IPS-NIHi7 (cell line): Measurements from ENCODE around the gene SLIT1.

Source experiments
- DNase-seq: peaks from one replicate; pipeline ENCODE4 v3.0.0; 2012; ENCODE audit warnings: mixed read lengths; ENCODE audit errors: extremely low spot score

The SLIT1 gene

GRCh38 chr10:97003151-97003803 is 182.5 kb downstream of the SLIT1 start:
- no peak for DNase-seq

GRCh38 chr10:97002670-97003069 is 183.1 kb downstream of the SLIT1 start:
- DNase-seq: no peak

- DNase-seq: no peak
Observed at GRCh38 chr10:97001183-97001991, 184.4 kb downstream of the SLIT1 start.

GRCh38 chr10:97000487-97001182 is 185.1 kb downstream of the SLIT1 start:
- DNase-seq: peak; percentile 73

GRCh38 chr10:96999987-97000386 is 185.8 kb downstream of the SLIT1 start:
- DNase-seq: no peak

GRCh38 chr10:96999337-96999736 is 186.4 kb downstream of the SLIT1 start:
- DNase-seq: no peak

- DNase-seq: no peak
Observed at GRCh38 chr10:96998329-96998888, 187.3 kb downstream of the SLIT1 start.

GRCh38 chr10:96996275-96996965 is 189.3 kb downstream of the SLIT1 start:
- no peak for DNase-seq

- DNase-seq: no peak
Observed at GRCh38 chr10:96995851-96996250, 189.9 kb downstream of the SLIT1 start.

- DNase-seq: no peak
Observed at GRCh38 chr10:96992721-96993120, 193.0 kb downstream of the SLIT1 start.

- no peak for DNase-seq
Observed at GRCh38 chr10:96991313-96991841, 194.4 kb downstream of the SLIT1 start.

- DNase-seq: no peak
Observed at GRCh38 chr10:96988426-96988825, 197.3 kb downstream of the SLIT1 start.

GRCh38 chr10:96987842-96988175 is 197.9 kb downstream of the SLIT1 start:
- no peak for DNase-seq

- DNase-seq: no peak
Observed at GRCh38 chr10:96987141-96987841, 198.5 kb downstream of the SLIT1 start.

- DNase-seq: no peak
Observed at GRCh38 chr10:96986200-96986856, 199.4 kb downstream of the SLIT1 start.

GRCh38 chr10:96984541-96985131 is 201.1 kb downstream of the SLIT1 start:
- no peak for DNase-seq

- no peak for DNase-seq
Observed at GRCh38 chr10:96982149-96982930, 203.4 kb downstream of the SLIT1 start.

GRCh38 chr10:96978621-96979154 is 207.1 kb downstream of the SLIT1 start:
- DNase-seq: no peak

- no peak for DNase-seq
Observed at GRCh38 chr10:96975136-96975535, 210.6 kb downstream of the SLIT1 start.
